HG03571 (cell line): ENCODE measurements around the gene USP47.

Source experiments
- ATAC-seq: cut with Tn5 transposase; IDR thresholded peaks from one replicate; pipeline ENCODE4 v1.9.1; 2021; ENCODE audit not compliant: unreplicated experiment

USP47 gene, protein sequence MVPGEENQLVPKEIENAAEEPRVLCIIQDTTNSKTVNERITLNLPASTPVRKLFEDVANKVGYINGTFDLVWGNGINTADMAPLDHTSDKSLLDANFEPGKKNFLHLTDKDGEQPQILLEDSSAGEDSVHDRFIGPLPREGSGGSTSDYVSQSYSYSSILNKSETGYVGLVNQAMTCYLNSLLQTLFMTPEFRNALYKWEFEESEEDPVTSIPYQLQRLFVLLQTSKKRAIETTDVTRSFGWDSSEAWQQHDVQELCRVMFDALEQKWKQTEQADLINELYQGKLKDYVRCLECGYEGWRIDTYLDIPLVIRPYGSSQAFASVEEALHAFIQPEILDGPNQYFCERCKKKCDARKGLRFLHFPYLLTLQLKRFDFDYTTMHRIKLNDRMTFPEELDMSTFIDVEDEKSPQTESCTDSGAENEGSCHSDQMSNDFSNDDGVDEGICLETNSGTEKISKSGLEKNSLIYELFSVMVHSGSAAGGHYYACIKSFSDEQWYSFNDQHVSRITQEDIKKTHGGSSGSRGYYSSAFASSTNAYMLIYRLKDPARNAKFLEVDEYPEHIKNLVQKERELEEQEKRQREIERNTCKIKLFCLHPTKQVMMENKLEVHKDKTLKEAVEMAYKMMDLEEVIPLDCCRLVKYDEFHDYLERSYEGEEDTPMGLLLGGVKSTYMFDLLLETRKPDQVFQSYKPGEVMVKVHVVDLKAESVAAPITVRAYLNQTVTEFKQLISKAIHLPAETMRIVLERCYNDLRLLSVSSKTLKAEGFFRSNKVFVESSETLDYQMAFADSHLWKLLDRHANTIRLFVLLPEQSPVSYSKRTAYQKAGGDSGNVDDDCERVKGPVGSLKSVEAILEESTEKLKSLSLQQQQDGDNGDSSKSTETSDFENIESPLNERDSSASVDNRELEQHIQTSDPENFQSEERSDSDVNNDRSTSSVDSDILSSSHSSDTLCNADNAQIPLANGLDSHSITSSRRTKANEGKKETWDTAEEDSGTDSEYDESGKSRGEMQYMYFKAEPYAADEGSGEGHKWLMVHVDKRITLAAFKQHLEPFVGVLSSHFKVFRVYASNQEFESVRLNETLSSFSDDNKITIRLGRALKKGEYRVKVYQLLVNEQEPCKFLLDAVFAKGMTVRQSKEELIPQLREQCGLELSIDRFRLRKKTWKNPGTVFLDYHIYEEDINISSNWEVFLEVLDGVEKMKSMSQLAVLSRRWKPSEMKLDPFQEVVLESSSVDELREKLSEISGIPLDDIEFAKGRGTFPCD (N-terminal part only)

DNA sequence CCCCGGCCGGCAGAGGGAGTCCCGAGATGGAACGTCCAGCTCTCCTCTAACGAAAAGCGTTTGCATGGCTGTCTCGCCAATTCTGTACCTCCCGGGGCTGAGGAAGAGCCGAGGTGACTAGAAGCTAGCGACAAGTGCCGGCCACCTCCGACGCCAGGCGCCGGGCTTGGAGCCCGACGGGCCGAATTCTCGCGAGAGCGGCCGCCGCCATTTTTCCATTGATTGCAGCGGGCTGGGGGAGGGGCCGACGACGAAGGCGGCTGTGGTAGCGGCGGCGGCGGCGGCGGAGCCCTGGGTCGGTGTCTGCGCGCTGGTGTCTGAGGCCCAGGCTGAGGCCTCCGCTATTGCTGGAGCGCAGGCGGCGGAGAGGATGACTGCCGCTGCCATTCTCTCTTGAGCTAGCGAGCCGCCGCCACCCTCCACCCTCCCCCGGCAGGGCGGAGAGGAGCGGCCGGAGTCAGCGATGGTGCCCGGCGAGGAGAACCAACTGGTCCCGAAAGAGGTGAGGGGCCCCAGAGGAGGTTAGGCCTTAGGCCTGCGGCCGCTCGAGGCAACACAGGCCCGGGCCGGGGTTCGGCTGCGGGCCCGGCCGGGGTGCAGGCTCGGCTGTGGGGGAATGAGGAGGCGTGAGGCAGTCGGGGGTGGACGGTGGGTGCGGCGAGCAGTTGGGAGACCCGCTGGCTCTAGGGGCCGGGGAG, at the start of gene USP47:
TSS of gene USP47 (plus strand) at position 250 of the 698 bp plus-strand sequence. CDS start at position 464, 214 bp downstream.
- peak; percentile 77 for ATAC-seq

DNA sequence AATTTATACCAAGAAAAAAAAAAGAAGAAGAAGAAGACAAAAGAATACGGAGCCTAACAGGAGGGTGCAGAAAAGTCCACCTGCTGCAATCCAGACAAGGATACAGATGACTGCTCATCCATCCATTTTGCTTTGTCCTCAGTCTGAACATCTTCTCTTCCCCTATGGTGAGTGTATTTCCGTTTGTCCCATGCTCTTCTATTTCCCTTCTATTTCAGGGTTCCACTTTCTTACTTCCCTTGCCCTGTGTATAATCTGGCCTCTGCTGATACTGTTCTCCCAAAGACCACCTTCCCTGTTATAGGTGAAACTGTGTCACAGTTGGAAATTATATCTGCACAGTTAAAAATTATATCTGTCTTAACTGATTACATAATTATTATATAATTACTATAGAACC, 48.7 kb upstream of the USP47 start:
- no peak for ATAC-seq

DNA sequence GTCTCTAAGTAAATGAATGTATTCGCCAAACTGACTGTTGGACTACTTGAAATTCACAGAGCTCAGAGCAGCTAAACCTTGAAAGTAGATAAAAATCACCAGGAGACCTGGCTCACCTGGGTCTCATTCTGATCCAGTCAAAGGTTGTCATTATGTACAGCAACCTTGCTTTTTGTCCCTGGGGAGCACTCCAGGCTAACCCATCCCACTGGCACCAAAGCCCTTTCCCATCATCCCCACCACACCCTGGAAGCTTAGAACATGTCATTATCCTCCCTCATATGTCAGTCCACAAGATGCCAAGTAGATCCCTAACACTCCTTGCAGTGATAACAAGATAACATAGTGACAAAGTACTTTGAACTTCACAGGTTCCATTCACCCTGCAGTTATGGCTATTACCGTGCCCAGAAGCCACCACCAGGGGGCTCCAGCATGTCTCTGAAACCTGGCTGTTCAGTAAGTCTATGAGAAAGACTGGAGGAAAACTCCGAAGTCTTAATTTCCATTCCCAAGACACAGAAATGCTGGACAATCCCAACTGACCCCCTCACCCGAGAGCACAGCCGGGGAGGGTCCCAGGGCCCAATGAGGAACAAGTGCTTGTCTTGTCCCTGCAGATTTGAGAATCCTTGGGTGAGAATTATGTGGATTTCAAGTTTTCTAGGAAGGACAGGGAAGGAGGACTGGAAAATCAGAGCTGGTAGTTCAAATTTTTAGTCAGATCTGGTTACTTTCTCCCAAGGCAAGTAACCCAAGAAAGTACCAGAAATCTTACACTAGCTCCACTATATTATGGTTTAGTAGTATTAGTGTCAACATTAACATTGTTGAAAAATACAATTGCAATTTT, 43.0 kb upstream of the USP47 start:
- ATAC-seq: peak; percentile 59

DNA sequence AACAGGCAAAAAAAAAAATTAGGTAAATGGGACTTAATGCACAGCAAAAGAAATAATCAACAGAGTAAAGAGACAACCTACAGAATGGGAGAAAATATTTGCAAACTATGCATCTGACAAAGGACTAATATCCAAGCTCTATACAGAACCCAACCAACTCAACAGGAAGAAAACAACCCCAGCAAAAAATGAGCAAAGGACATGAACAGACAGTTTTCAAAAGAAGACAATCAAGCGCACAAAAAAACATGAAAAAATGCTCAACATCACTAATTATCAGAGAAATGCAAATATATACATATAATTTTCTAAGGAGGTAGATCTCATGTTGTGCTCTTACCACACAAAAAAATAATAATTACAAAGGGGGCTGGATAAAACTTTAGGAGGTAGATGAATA, 36.5 kb upstream of the USP47 start:
- no peak for ATAC-seq

DNA sequence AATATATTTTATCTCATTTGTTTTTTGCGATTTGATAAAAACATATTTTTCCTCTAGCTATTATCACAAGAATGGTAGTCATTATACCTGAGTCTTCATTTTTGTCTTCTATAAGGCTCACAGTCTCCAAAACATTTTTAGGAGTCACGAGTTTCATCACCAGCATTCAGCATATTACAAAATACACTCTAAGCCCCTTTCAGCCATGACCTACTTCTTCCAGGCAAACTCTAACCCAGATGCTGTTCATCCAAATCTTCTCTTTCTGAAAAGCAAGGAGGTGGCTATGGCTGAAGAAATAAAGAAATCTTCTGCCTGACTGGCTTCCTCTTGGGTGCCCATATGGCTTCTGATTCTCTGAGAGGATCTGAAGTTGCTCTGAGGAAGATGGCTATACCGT, 35.7 kb upstream of the USP47 start:
- ATAC-seq: no peak

DNA sequence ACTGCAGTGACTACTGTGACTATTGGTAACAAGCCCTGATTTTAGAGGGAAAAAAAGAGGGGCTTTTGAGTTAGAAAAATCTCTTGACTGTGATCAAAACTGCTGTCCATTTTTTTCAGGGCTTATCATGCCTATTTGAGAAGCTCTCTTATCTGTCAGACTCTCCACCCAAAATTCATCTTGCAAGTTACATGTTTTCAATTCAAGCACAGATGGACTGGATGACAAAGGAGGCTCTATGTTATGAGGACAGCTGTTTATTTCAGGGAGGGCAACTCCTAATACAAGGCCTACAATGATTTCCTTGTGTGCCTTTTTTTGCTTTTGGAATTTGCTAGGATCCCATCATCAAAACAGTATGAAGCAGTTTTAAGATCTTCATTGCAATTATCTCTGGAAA, 35.2 kb upstream of the USP47 start:
- ATAC-seq: no peak

DNA sequence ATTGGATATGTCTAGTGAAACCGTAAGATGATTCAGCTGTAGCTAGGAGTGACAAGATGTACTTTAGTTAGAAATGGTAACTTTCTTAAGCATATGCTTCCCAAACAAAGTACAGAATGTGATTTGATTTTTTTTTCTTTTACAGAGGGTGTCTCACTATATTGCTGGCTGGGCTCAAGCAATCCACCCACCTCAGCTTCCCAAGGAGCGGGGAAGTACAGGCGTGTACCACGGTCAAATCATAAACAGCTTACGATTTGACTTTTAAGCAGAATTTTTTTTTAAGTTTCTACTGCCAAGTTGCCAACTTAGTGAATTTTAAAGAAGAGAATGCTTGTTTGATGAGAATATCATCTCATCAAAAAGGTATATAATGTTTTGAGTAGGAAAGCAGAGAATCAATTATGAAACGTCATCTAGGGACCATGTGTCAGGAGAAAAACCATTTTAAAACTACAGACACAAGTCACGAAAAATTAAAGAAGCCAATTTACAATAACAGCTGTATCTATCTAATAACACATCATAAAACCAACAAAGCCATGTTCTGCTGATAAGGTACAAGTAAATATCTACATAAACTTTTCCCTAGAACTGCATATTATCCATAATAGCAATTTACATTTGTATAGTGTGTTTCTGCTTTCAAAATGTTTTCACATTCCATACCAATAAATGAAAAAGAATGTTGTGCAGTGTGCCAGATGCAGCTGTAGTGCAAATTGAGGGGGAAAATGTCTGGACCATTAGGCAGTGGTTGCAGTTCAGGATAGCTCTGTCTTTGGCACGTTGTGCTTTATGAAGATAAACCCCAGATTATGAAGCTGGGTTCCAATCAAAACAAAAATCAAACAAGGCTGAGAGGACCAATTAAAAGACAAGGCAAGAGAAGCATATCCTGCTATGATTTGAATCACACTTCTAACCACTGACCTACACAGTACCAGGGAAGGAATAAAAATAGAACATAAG, 33.7 kb upstream of the USP47 start:
- no peak for ATAC-seq

DNA sequence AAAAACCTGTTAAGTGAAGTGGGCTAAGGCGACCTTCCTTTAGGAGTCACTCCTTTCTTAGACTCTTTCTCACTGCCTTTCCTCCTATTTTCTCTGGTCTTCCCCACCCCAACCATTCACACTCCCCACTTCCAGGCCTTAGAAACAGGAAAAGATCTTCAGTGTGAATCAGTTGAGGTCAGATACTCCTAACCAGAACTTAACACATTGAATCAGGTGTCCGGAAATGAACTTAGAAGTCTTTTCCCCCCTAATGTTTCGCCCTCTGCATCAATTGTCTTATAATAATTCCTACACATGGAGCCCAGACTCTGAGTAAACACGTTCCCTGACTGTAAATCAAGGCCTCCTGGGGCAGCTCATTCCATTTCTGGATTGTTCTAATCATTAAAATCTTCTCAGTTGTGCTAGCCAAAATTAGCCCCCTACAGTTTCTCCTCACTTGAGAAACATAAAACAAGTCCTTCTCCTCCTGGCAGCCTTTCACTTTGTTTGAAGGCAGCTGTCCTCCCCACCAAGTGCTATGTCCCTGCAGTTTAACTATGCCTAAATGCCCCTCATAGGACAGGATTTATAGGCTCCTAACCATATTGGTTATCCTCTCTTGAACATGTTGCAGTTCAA, 32.7 kb upstream of the USP47 start:
- ATAC-seq: no peak

DNA sequence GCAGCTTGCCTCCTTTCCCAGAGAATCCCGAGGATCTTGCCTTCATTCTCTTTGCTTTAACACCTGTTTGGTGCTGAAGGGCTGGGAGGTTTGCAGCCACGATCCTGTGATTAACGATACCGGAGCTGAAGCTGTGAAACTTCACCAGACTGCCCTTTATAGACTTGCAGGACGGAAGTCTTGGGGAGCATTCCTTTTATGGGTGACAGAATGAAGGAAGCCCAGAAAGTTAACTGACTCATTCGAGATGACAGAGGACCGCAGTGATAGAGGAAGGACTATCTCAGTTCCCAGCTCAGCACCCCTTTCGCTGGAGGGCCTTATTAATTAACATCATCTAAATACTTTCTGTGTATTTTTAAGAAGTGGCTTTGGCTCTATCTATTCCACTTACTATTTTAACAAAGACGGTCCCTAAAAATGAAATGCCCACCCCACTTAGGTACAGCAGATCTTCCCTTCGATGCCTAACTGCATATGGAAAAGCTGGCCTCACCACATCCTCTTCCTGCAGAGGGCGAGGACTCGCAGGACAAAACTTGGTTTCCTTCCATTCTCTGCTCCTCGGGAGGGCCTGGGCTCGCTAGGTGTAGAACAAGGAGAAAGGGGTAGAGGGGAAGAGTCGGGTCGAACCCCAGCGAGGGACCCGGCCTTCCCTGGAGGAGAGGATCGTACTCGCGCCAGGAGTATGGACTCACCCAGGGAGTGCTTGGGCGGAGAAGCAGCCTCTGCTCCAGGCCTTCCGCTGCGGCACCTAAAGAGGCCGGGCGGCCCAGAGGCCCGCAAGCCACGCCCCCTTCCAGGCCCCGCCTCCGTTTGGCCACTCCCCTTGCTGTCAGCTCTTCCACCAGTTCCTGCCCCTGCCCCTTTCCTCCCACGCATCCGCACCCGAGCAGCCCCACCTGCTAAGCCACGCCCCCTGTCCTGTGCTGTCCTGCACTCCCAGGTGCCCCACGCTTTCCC, 30.7 kb upstream of the USP47 start:
- no peak for ATAC-seq

DNA sequence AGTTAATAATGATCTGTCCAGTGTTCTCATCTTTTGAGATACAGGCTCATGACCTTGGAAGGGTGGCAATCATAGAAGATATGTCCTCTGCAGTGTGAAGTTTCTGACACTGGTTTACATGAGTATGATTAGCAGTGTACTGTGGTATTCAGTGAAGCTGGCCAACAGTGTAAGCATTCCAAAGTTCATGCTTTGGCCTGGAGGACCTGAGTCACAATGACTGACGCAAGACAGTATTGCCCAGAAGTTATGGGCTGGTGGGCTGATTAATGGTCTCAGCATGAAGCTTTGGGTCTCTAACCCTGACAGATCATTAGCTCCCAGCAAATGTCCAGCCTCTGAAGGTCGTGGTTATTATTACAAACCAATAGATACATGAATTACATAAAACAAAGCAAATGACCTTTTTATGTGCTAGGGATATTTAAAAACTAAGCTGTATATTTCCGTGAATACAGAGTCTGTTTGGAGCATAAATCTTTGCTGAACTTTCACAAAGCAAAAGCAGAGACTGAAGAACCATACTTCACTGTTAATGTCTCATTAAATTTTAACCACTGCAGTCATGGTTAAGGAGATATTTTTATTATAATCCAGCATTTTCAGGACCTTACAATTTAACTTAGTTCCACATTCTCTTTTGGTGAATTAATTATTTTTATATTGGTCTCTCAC, 28.3 kb upstream of the USP47 start:
- no peak for ATAC-seq

DNA sequence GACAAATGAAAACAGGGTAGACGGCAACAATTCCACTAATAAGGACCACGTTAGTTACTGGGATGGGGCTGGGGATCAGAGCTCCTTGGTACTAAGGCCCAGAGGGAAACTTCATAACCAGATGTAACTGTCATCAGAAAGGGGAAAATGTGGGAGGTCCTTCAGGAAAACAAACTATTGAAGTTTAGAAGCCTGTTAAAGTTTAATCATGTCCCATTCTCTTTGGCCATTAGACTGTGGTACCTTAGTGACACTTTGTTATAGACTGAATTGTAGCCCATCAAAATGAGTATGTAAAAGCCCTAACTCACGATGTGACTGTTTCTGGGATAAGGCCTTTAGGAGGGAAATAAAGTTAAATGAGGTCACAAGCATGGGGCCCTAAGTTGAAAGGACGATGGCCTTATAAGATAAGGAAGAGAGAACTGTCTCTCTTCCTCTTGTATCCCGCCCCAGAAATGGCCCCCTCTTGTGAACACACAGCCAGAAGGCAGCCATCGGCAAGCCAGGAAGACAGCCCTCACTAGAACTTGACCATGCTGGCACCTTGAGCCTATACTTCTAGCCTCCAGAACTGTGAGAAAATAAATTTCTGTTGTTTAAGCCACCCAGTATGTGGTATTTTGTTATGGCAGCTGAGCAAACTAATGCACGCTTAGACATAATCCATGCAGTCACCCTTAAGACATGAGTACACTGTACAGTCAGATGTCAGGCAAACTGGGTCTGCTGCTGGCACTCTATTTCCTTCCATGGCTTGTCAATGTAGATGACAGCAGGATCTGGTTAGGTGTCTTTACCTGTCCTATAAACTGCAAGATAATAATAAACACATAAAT, 26.9 kb upstream of the USP47 start:
- ATAC-seq: no peak

DNA sequence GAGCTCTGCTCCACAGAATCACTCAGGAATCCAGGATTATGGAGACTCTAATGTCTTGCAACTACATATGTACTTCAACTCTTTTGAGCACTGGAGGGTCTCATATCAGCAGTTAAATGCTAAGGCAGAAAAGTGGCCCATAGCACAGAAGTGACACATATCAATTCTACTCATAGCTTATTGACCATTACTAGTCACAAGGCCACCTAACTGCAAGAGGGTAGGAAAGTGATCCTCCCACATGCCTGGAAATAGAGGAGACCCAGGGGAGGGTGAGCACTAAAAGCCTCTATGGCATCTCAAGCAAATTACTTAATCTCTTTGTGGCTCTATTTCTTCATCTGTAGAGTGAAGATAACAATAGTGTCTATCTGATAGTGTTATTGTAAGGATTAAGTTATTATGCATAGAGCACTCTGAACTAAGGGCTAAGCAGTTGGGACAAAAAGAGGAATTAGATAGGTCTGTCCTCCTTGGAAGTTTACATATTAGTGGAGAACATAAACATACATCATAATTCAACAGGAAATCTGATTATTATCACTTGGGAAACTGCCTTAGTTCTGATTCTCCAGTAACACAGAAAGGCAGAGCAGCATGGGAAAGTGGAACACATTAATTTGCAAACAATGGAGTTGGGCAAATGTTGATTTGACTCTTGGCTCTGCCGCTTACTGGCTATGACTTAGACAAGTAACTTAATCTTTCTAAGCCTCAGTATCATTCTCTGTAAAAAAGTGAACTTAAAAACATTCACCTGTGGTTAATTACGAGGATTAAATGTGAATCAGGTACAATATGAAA, 25.1 kb upstream of the USP47 start:
- no peak for ATAC-seq

DNA sequence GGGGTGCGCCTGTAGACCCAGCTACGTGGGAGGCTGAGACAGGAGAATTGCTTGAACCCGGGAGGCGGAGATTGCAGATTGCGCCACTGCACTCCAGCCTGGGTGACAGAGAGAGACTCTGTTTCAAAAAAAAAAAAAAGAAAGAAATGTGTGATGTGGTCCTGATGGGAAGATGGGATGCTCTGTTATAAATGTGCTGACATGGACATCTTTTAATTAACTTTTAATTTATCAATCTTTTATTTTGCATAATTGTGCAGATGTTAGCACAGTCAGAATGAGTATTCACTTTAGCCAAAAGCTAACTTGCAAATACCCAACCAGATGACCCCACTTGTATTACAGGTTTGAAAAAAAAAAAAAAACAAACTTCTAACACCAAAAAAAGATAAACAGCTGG, 23.8 kb upstream of the USP47 start:
- no peak for ATAC-seq

DNA sequence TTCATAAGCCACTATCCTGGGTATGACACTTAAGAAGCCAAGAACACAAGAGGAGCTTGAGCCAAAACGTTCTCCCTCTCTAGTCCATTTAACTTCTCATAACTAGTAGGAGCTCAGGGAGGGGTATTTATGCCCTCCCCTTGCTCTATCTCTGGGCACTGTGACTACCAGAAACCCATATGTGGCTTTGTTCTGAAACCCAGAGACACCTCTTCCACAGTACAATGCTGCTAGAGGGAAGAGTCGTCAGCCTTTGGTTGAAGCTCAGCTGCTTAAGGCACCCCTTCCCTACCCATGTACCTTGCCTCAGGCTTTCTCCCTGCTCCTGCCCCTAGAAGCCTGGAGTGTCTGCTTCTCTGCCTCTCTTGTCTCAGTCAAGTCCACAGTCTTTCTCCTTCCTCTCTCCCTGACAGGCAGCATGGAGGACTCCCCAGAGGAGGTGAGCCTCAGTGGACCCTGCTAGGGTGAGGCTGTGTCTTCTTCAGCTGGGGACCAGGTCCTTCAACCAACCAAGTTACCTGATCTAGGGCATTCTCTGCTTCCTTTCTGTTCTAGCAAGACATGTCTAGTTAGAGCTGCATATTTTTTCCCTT, 23.1 kb upstream of the USP47 start:
- ATAC-seq: no peak
